Pancreas (tissue), 10 donors: Measurements from ENCODE around the gene NOD2. TPM values are rescaled to one million over a fixed set of nuclear protein-coding genes. Genes with fewer than 3 reads are reported as not detected.

Source experiments
- ATAC-seq, 4 donors: fragments of 200-7000 bp; cut with Tn5 transposase; one replicate each; pipeline versions ENCODE4 v1.8.0 to v1.9.1; 2020; ENCODE audit warnings: mild to moderate bottlenecking in 4 of 4, moderate library complexity in 4 of 4
- DNase-seq, 6 donors: peaks; one replicate each; pipeline ENCODE4 v3.0.0-alpha.2; 2020
- FAIRE-seq: peaks from 2 replicates; lab custom pipeline; 2012; peaks lifted over from hg19 to GRCh38; lab: Jason Lieb, UNC
- H3K27ac ChIP-seq, 4 donors: fragments of 200-600 bp; sonication (generic); 1 replicate in 3 of 4; 2 replicates in 1 of 4; pipeline versions ENCODE4 v1.5.0 to v1.8.0; 2020
- H3K27me3 ChIP-seq, 4 donors: fragments of 200-600 bp; one replicate each; pipeline ENCODE4 v1.8.0; 2021
- H3K36me3 ChIP-seq, 3 donors: fragments of 200-600 bp; sonication (generic) in 1 of 3; one replicate each; pipeline versions ENCODE4 v1.5.0 to v1.8.0; 2020 to 2021
- H3K4me1 ChIP-seq, 3 donors: fragments of 200-600 bp; one replicate each; pipeline ENCODE4 v1.8.0; 2021
- H3K4me3 ChIP-seq, 4 donors: fragments of 200-600 bp; sonication (generic) in 2 of 4; one replicate each; pipeline versions ENCODE4 v1.5.0 to v1.8.0; 2020 to 2021
- H3K9me3 ChIP-seq, 4 donors: fragments of 200-600 bp; one replicate each; pipeline ENCODE4 v1.8.0; 2021
- WGBS, 2 donors: extraction: QIAGEN DNeasy Blood & Tissue Kit; methylation state at CpG; one replicate each; pipeline ENCODE4 v1.1.7; 2013; 5-methylcytosine and 5-hydroxymethylcytosine counted together
- intact Hi-C, 3 donors: fragments of 100-400 bp; cut with DNase I; formaldehyde crosslinking; loops; one replicate each; pipeline versions ENCODE4 v1.11.1 to v1.14.2; 2022
- polyA plus RNA-seq, 2 donors: library from polyadenylated mRNA; stranded (reverse); fragments of 200-250 nt; gene quantifications; one replicate each; pipeline ENCODE4 v1.2.3, GENCODE V29; 2013
- total RNA-seq, 6 donors: library from RNA; stranded (reverse); fragmentation: NEBNext Ultra II Directional in 4 of 6; extraction: Animal tissue kit (Norgen Biotek cat#: 25700) in 4 of 6; gene quantifications; one replicate each; pipeline versions ENCODE4 v1.2.1 to v1.2.4, GENCODE V29; 2021 to 2023
- TF ChIP-seq, protein P1 (sequence below), 4 donors: fragments of 200-600 bp; sonication (generic) in 3 of 4; IDR thresholded peaks; one replicate each; pipeline versions ENCODE4 v1.5.0 to v1.8.0; 2021; ENCODE audit warnings: antibody characterized with exemption in 4 of 4
- donor health status: healthy with polysubstance abuse.
- donor health status: DM: no; HTN: no; CAD: no; lungs with moderate emphysema.
- donor health status: DM: no; HTN: no; CAD: no.
- donor health status: control.
- donor health status: control.
- donor health status: Bipolar disorder and iron deficiency.
- donor health status: DM: yes; HTN: yes; CAD: no.
- donor health status: DM: no; HTN: no; CAD: no.
- donor health status: DM: no; HTN: no; CAD: no.
- donor health status: DM: yes; HTN: yes; CAD: no.

NOD2 gene
- total RNA-seq (1 to 10 TPM in 2 of 6 donors, under 1 TPM in 4; 0.08 to 2.1 (median 0.38) TPM), polyA plus RNA-seq (under 1 TPM; 0.19 TPM)

DNA sequence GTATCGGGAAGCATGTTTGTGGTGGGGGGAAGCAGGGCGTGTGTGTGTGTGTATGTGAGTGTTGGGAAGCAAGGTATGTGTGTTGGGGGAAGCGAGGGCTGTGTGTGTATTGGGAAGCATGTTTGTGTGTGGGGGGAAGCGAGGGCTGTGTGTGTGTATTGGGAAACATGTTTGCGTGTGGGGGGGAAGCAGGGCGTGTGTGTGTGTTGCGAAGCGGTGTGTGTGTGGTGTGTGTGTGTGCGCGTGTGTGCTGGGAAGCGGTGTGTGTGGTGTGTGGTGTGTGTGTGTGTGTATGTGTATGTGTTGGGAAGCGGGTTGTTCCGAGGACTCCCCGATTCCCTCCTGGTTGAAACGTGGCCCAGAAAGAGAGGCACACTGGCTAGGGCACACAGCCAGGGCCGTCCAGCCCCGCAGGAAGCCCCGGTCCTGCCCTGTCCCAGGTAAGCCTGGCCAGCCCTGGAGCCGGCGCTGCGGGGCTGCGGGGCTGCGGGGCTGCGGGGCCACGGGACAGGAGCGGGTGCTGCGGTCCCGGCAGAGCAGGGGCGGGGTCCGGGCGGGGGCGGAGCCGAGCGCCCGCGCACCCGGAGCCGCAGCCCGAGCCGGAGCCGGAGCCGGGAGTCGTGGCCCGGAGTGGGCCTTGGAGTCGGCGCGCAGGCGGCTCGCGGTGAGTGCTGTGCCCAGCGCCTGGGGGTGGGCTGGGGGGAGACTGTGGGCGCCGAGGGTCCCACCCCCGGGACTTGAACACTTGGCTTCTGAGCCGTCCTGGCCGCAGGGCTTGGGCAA lies at the start of gene NOD2:
Gene NOD2, plus strand, starts transcription at position 608 of the 783 bp plus-strand sequence. CDS start 5,890 bp downstream, outside the sequence.
- Histone ChIP-seq H3K27ac (no peak within 1 kb of the TSS), H3K9me3 (no peaks in the 10 kb centered on the region), H3K36me3 (no peaks in the 10 kb centered on the region), H3K4me1 (peaks cover 0 to 5% (median 0%) of the 10 kb centered on the region in 3 donors), H3K27me3 (no peaks in the 10 kb centered on the region), H3K4me3 (peak within 1 kb of the TSS in 2 of 4 donors; percentile 35 to 50)
- TF ChIP-seq, protein P1, sequence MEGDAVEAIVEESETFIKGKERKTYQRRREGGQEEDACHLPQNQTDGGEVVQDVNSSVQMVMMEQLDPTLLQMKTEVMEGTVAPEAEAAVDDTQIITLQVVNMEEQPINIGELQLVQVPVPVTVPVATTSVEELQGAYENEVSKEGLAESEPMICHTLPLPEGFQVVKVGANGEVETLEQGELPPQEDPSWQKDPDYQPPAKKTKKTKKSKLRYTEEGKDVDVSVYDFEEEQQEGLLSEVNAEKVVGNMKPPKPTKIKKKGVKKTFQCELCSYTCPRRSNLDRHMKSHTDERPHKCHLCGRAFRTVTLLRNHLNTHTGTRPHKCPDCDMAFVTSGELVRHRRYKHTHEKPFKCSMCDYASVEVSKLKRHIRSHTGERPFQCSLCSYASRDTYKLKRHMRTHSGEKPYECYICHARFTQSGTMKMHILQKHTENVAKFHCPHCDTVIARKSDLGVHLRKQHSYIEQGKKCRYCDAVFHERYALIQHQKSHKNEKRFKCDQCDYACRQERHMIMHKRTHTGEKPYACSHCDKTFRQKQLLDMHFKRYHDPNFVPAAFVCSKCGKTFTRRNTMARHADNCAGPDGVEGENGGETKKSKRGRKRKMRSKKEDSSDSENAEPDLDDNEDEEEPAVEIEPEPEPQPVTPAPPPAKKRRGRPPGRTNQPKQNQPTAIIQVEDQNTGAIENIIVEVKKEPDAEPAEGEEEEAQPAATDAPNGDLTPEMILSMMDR (IDR thresholded peaks at IDR 0.05), result no peak
- FAIRE-seq, result no peak
- intact Hi-C loops, result no loop called here
- DNase-seq, result peak in 3 of 6 donors; percentile 48 to 76 (median 69)
- peak; percentile 43 to 69 (median 52) for ATAC-seq
- WGBS, 2 donors, result 16 to 17% methylated on average over 51 to 56 of the region's 56 CpGs

DNA sequence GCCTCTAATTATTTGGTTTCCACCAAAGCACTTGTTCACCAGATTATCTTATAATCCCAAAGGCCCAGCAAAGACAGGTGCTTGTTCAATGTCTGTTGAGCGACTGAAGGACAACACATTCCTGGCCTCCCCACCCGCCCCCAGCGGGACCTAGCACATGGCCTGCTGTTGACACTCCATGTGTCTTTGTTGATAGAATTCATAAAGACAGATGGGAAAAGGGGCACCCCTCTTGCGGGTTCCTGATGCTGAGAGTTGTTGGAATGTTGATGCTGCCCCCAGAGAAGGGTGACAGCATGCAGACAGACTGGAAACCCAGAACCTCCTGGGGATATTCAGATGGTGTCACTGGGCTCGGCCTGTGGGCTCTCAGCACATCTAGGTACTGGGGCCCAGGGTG lies 49.2 kb upstream of the NOD2 start:
- no peak for FAIRE-seq
- Histone ChIP-seq H3K4me3 (no peak overlapping the region), H3K27ac (no peak overlapping the region), H3K36me3 (no peaks in the 10 kb centered on the region), H3K9me3 (no peaks in the 10 kb centered on the region), H3K4me1 (no peaks in the 10 kb centered on the region), H3K27me3 (no peaks in the 10 kb centered on the region)
- 86 to 87% methylated on average over 5 of the region's 5 CpGs for WGBS, 2 donors
- TF ChIP-seq, protein P1 (IDR thresholded peaks at IDR 0.05), result no peak
- peak in 2 of 6 donors; percentile 6 to 28 for DNase-seq
- intact Hi-C loops, result loop anchor here in 1 of 3 donors (10.0 kb wide), 1 partner anchor 269 kb away; no protein-coding TSS in a partner anchor
- no peak for ATAC-seq

DNA sequence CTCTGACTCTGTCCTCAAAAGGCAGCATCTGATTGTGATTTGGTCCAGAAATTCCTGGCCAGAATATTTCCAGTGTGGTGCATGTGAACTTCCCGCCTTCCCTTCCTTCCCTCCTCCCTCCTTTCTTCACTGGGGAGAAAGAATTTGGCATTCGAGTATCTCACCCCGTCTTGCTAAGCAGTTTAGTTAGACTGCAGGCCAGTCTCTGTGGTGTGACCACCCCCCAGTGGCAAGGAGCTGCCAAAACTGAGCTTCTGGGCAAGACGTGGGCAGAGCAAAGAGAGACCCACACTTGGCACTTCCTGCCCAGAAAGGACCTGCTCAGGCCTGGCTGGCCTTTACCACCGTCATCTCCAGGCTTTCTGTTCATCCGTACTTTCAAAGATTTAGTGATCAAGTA lies 48.7 kb upstream of the NOD2 start:
- H3K4me3 ChIP-seq, result no peak overlapping the region
- peak; percentile 60 to 86 (median 79) for ATAC-seq
- no peak for FAIRE-seq
- no peaks in the 10 kb centered on the region for H3K27me3 ChIP-seq
- TF ChIP-seq, protein P1 (IDR thresholded peaks at IDR 0.05), result no peak
- intact Hi-C loops, result loop anchor here in 1 of 3 donors (10.0 kb wide), 1 partner anchor 270 kb away; no protein-coding TSS in a partner anchor
- no peaks in the 10 kb centered on the region for H3K36me3 ChIP-seq
- WGBS, 2 donors, result 53 to 54% methylated on average over 6 of the region's 6 CpGs
- H3K27ac ChIP-seq, result no peak overlapping the region
- peak in 3 of 6 donors; percentile 23 to 36 (median 36) for DNase-seq
- H3K9me3 ChIP-seq, result no peaks in the 10 kb centered on the region
- no peaks in the 10 kb centered on the region for H3K4me1 ChIP-seq

- Histone ChIP-seq H3K27me3 (no peaks in the 10 kb centered on the region), H3K36me3 (no peaks in the 10 kb centered on the region), H3K4me1 (no peaks in the 10 kb centered on the region), H3K27ac (no peak overlapping the region), H3K4me3 (no peak overlapping the region), H3K9me3 (no peaks in the 10 kb centered on the region)
- WGBS, 2 donors, result 84 to 87% methylated on average over 19 to 20 of the region's 20 CpGs
- DNase-seq, result peak in 2 of 6 donors; percentile 3 to 11
- no peak for ATAC-seq
- TF ChIP-seq, protein P1 (IDR thresholded peaks at IDR 0.05), result no peak
- no peak for FAIRE-seq
- intact Hi-C loops, result loop anchor here in 1 of 3 donors (10.0 kb wide), 1 partner anchor 271 kb away; no protein-coding TSS in a partner anchor
These were observed 47.7 kb upstream of the NOD2 start for GRCh38 chr16:50645563-50646220.
